Ishikawa (cell line): Measurements from ENCODE around the gene KLHDC8A.
A peak's percentile ranks its signal among the peaks of the same experiment; 100 is the strongest.

ENCODE experiments used
- CEBPB ChIP-seq: IDR thresholded peaks from 2 replicates; pipeline ENCODE4 v1.6.1; 2012
- CREB1 ChIP-seq: IDR thresholded peaks from 2 replicates; pipeline ENCODE4 v1.6.1; 2012; ENCODE audit warnings: low read depth
- EGR1 ChIP-seq: IDR thresholded peaks from 2 replicates; pipeline ENCODE4 v1.6.1; 2012
- EP300 ChIP-seq: IDR thresholded peaks from 2 replicates; pipeline ENCODE4 v1.6.1; 2012; ENCODE audit warnings: borderline replicate concordance
- FOXM1 ChIP-seq: IDR thresholded peaks from 2 replicates; pipeline ENCODE4 v1.6.1; 2012; ENCODE audit warnings: low read depth, borderline replicate concordance
- NFIC ChIP-seq: IDR thresholded peaks from 2 replicates; pipeline ENCODE4 v1.6.1; 2012
- RAD21 ChIP-seq: IDR thresholded peaks from 2 replicates; pipeline ENCODE4 v1.6.1; 2012; ENCODE audit warnings: low read depth
- REST ChIP-seq: IDR thresholded peaks from 2 replicates; pipeline ENCODE4 v1.6.1; 2012; ENCODE audit warnings: low read depth, mild to moderate bottlenecking
- TAF1 ChIP-seq: IDR thresholded peaks from 2 replicates; pipeline ENCODE4 v1.6.1; 2012; ENCODE audit warnings: low read depth, mild to moderate bottlenecking
- TCF12 ChIP-seq: IDR thresholded peaks from 2 replicates; pipeline ENCODE4 v1.6.1; 2012; ENCODE audit warnings: low read depth
- TEAD4 ChIP-seq: IDR thresholded peaks from 2 replicates; pipeline ENCODE4 v1.6.1; 2012
- USF1 ChIP-seq: IDR thresholded peaks from 2 replicates; pipeline ENCODE4 v1.6.1; 2012
- YY1 ChIP-seq: IDR thresholded peaks from 2 replicates; pipeline ENCODE4 v1.6.1; 2012; ENCODE audit warnings: low read depth
- ZBTB7A ChIP-seq: IDR thresholded peaks from 2 replicates; pipeline ENCODE4 v1.6.1; 2012; ENCODE audit warnings: low read depth
- TF ChIP-seq, protein P1 (sequence below): IDR thresholded peaks from 2 replicates; pipeline ENCODE4 v1.6.1; 2012

KLHDC8A gene

DNA sequence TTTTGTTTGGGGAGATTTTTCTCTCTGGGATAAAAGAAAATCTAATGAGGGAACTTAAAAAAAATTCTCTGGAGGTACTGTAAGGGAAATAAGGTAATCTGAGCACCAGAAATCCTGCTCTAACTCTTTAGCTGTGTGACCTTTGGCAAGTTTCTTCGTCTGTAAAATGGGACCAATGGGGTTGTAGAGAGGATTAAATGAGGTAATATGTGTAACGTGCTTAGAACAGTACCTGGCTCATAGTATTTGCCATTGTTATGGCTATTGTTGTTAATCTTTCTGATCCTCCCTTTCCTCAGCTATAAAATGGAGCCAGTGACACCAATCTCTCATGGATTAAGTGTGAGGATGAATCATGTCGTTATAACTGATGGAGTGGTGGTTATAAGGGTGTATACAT, 845 bp upstream of the KLHDC8A start:
- no peak for TF ChIP-seq EP300
- no peak for TF ChIP-seq TAF1
- no peak for TF ChIP-seq TCF12
- no peak for TF ChIP-seq EGR1

DNA sequence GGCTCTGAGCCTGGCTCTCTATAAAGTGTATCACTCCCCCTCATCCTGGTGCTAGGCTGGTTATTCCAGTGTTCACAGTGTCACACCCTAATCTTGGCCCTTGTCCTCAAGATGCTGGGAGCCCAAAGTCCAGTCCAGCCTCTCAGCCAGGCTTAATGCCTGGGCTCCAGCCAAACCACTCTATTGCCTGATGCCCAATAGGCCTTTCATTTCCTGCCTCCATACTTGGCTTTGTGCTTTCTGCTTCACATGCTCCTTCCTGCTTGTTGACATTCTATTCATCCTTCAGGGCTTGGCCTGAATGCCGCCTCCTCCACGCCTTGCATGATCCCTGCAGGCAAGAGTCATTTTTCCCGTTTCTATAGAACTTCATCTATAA, 1.7 kb downstream of the KLHDC8A start:
- TF ChIP-seq EP300, result peak; percentile 24; the same call in 1 of the 2 replicates
- TF ChIP-seq CEBPB, result no peak
- no peak for TF ChIP-seq TEAD4
- TF ChIP-seq YY1, result 0 out of 2 replicates have a peak, but pooled peaks have one; percentile 34
- peak; percentile 77 for TF ChIP-seq NFIC
- TF ChIP-seq, protein P1, sequence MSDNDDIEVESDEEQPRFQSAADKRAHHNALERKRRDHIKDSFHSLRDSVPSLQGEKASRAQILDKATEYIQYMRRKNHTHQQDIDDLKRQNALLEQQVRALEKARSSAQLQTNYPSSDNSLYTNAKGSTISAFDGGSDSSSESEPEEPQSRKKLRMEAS, result peak; percentile 39; the same call in 1 of the 2 replicates

DNA sequence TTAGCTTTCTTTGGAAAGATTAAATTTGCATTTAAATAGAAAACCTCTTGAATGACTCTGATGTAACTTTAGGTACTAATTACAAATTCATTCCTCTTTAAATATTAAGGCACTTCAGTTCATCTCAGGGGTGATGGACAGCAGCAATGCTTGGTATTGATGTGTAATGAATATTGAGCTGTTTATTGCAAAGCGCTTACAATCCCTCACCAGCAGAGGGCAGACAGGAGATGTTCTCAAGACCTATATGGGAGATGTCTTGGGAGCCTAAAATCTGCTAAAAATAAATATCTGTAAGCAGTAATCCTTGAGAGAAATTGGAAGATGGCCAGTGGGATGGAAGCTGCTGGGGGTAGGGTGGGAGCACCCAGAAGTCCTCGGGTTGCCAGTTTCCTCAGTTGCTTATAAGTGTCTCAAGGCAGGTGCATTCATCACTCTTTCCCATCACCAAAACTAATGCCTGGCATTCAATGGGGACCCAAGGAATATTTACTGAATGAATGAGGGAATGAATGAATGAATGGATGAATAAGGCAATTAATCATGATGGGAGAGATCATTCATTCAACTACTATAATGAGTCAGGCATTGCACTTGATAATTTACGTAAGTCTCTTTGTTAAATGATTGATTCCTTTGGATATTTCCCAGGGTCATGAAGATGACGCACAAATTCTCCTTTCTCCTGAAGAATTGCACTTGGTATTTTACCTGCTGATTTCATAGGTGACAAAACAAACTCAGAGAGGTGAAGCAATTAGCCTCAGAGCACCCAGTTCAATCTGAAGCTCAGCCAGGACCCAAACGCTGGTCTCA, 2.3 kb downstream of the KLHDC8A start:
- TF ChIP-seq TAF1, result no peak
- TF ChIP-seq RAD21, result peak; percentile 62
- no peak for TF ChIP-seq EP300

DNA sequence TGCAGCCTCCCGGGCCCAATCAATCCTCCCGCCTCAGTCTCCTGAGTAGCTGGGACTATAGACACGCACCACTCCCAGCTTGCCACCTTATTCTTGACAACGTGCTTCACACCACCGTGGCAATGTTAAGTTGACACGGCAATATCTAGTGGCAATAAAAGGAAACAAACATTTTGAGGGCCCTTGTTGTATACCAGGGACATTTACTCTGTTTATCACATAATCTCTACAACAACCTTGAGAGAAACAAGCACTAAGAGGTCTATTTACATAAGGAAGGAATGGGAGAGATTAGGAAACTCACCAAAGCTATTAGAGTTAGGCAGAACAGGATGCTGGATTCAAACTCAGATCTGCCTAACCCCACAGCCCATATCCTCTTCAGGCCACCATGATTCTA, 3.1 kb downstream of the KLHDC8A start:
- TF ChIP-seq ZBTB7A, result no peak
- no peak for TF ChIP-seq TEAD4

GRCh38 chr1:205353191-205353590, 3.5 kb downstream of the KLHDC8A start:
- TF ChIP-seq, protein P1, result no peak
- TF ChIP-seq FOXM1 (no peak), ZBTB7A (no peak), USF1 (no peak), TAF1 (no peak), NFIC (no peak), CEBPB (no peak), TEAD4 (no peak), RAD21 (no peak)

DNA sequence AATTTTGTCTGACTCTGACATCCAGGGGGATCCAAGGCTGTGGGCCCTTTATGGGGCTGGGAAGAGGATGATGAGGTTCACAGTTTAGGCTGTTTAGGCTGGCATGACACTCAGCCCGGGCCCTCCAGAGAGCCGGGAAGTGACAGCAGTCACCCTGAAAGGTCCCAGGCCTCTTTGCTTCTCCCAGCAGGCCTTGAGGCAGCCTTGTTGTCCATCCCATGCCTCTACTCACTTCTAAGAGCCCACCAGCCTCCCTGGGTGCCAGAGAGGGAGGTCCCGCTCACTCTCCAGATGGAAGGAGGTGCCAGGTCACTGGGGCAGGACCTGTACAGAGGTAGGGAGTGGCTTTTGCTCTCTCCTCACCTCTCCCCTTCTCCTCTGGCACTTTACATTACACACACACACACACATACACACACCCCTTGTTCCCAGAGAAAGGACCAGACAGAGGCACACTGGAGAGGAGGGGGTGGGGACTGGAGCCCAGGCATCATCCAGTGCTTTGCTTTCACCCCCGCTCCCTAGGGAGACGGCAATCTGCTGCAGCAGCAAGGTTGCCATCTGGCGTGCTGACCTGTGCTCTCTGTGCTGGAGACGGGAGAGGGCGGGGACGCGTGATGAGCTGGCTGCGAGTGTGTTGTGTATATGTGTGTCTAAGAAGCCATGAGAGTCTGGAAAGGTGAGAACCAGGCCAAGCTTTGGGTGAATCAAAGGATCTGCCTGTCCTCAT, 4.6 kb downstream of the KLHDC8A start:
- TF ChIP-seq REST (no peak), EGR1 (no peak), TEAD4 (no peak), YY1 (no peak), CEBPB (no peak), FOXM1 (no peak), USF1 (no peak), EP300 (no peak), ZBTB7A (no peak), TAF1 (no peak)

DNA sequence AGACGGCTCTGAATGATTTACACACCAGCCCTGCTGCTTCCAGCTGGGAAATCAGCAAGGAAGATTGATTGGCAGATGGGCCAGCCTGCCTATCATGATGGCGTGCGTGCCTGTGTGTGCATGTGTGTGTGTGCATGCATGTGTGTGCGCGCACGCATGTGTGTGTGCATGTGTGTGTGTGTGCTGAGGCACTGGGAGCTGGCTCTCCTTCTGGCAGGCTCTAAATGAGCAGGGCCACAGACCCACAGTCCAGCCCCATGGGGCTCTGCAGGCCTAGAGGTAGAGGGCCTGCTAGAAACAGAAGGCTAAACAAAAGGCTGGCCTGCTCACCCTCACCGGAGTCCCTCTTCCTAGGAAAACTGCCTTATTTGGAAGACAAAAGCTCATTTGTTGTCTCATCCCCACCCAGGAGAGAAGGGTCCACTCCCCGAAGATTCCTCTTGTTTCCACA, 6.0 kb downstream of the KLHDC8A start:
- TF ChIP-seq USF1 (no peak), NFIC (no peak)

- TF ChIP-seq CREB1 (no peak), REST (no peak), USF1 (no peak), TEAD4 (no peak), TAF1 (no peak), EGR1 (no peak), YY1 (no peak), EP300 (no peak), FOXM1 (no peak), RAD21 (no peak), ZBTB7A (no peak), TCF12 (no peak), NFIC (no peak), CEBPB (no peak)
- TF ChIP-seq, protein P1, result no peak
These were observed 6.6 kb downstream of the KLHDC8A start for GRCh38 chr1:205350124-205350523.
